Nephron progenitor cell (in vitro differentiated cells): ENCODE measurements around the gene PTGDS.

Experiments used
- DNase-seq: peaks from one replicate; pipeline ENCODE4 v3.0.0; 2021
- H3K27ac Mint-ChIP-seq: 2 replicates; pipeline ENCODE4 v1.8.0; 2021; ENCODE audit warnings: mild to moderate bottlenecking, moderate library complexity, mixed read lengths
- H3K27me3 Mint-ChIP-seq: 2 replicates; pipeline ENCODE4 v1.8.0; 2021; ENCODE audit warnings: mild to moderate bottlenecking, low read depth, mixed read lengths; ENCODE audit not compliant: poor library complexity
- H3K36me3 Mint-ChIP-seq: 2 replicates; pipeline ENCODE4 v1.8.0; 2021; ENCODE audit warnings: low read depth, mixed read lengths
- H3K4me1 Mint-ChIP-seq: 2 replicates; pipeline ENCODE4 v1.8.0; 2021; ENCODE audit warnings: mixed read lengths
- H3K4me3 Mint-ChIP-seq: 2 replicates; pipeline ENCODE4 v1.8.0; 2021; ENCODE audit warnings: mild to moderate bottlenecking, moderate library complexity, mixed read lengths
- H3K9me3 Mint-ChIP-seq: 2 replicates; pipeline ENCODE4 v1.8.0; 2021; ENCODE audit warnings: mild to moderate bottlenecking, moderate library complexity, mixed read lengths
- TF ChIP-seq, protein P1 (sequence below): fragments of 200-600 bp; sonication (generic); IDR thresholded peaks from 2 replicates; pipeline ENCODE4 v1.5.0; 2021; ENCODE audit warnings: antibody characterized with exemption

The PTGDS gene

DNA sequence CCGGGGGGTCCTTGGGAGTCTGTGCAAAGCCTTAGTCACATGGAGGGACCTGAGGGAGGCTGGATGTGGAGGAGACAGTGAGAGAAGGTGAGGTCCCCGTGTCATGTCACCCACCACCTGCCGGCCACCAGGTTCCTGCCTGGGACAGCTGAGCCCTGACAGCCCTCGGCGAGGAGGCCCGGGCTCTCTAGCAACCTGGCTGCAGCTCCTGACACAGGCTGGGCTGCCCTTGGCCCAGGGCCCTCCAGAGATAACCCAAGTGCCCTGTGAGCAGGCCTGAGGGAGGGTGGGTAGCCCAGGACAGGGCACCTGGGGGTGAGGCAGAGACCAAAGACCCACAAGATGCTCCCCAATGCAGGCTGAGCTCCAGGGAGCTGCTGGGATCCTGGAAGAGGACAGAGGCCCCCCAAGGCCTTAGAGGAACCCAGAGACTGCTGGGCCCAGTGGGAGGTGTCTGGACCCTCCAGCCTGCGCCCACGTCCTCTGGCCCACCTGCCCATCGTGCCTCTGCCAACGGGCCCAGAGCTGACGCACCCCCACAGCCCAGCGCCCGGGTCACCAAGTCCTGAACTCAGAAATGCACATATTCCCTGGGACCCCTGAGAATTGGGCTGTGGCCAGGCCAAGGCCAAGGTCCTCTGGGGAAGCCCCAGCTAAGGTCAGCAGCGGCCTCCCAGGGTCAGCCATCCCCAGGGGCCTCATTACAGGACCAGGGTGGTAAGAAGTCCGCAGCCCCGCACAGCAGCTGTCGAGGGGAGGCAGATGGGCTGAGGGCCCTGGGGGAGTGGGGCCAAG is 8.8 kb upstream of the PTGDS start:
- H3K4me3 Mint-ChIP-seq: no peak overlapping the region
- TF ChIP-seq, protein P1, sequence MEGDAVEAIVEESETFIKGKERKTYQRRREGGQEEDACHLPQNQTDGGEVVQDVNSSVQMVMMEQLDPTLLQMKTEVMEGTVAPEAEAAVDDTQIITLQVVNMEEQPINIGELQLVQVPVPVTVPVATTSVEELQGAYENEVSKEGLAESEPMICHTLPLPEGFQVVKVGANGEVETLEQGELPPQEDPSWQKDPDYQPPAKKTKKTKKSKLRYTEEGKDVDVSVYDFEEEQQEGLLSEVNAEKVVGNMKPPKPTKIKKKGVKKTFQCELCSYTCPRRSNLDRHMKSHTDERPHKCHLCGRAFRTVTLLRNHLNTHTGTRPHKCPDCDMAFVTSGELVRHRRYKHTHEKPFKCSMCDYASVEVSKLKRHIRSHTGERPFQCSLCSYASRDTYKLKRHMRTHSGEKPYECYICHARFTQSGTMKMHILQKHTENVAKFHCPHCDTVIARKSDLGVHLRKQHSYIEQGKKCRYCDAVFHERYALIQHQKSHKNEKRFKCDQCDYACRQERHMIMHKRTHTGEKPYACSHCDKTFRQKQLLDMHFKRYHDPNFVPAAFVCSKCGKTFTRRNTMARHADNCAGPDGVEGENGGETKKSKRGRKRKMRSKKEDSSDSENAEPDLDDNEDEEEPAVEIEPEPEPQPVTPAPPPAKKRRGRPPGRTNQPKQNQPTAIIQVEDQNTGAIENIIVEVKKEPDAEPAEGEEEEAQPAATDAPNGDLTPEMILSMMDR: no peak
- peaks cover 12% of the 10 kb centered on the region for H3K27me3 Mint-ChIP-seq
- H3K36me3 Mint-ChIP-seq: no peaks in the 10 kb centered on the region
- DNase-seq: no peak
- no peaks in the 10 kb centered on the region for H3K9me3 Mint-ChIP-seq
- H3K4me1 Mint-ChIP-seq: peaks cover 16% of the 10 kb centered on the region
- H3K27ac Mint-ChIP-seq: no peak overlapping the region

DNA sequence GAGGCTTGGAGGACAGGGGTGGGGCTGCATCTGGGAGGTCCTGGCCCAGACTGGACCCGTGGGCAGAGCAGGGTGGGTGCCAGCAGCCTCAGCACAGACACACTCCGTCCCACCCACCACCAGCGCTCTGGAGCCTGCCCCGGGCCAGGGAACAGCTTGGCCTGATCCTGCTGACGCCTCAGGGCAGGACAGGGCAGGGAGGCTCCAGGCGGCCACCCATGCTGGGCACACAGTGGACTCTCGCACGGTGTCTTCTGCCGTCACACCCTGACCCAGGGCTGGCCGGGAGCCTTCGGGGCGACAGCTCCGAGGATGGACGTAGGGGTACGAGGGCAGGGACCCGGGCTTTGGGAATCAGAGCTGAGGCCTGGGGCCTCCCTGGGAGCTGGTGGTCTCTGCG is 8.2 kb upstream of the PTGDS start:
- H3K4me3 Mint-ChIP-seq: no peak overlapping the region
- no peaks in the 10 kb centered on the region for H3K9me3 Mint-ChIP-seq
- H3K27ac Mint-ChIP-seq: no peak overlapping the region
- TF ChIP-seq, protein P1: no peak
- H3K27me3 Mint-ChIP-seq: peaks cover 17% of the 10 kb centered on the region
- peaks cover 16% of the 10 kb centered on the region for H3K4me1 Mint-ChIP-seq
- no peaks in the 10 kb centered on the region for H3K36me3 Mint-ChIP-seq
- DNase-seq: no peak

DNA sequence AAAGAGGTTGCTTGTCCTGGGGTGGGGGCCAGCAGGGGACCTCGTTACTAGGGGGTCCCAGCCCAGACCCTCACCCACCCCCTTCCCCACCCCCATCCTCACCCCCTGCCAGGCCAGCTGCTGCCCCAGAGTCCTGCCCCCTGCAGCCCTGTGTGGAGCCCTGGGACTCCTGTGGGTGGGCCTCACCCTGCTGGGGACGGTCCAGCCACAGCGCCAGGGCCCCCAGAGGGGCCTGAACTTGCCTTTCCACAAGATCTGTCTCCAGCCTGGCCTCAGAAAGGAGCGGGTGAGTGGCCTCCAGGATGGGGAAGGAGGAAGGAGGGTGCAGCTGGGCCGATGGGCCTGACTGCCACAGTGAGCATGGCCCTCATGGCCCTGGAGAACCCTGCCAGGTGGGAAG is 7.5 kb upstream of the PTGDS start:
- DNase-seq: no peak
- no peak overlapping the region for H3K27ac Mint-ChIP-seq
- no peak overlapping the region for H3K4me3 Mint-ChIP-seq
- no peaks in the 10 kb centered on the region for H3K36me3 Mint-ChIP-seq
- H3K4me1 Mint-ChIP-seq: peaks cover 12% of the 10 kb centered on the region
- H3K9me3 Mint-ChIP-seq: no peaks in the 10 kb centered on the region
- TF ChIP-seq, protein P1: no peak
- H3K27me3 Mint-ChIP-seq: peaks cover 21% of the 10 kb centered on the region

DNA sequence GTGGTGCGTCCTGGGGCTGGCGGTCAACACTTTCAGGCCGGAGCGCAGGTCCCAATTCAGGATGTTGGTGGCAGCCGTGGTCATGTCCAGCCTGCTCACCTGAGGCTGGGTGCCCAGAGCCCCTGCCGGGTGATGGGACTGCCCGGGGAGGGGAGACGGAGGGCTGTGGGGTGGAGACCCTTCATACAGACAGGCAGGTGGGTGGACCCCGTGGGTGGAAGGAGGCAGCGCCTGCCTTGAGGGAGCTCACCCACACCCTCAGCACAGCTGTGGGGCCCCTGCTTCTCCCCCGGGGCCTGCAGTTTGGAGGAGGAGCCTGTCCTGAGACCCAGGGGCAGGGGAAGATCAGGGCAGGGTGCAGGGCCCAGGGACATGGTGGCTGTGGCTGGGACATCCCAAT is 6.9 kb upstream of the PTGDS start:
- no peak for DNase-seq
- no peak overlapping the region for H3K27ac Mint-ChIP-seq
- H3K36me3 Mint-ChIP-seq: no peaks in the 10 kb centered on the region
- no peaks in the 10 kb centered on the region for H3K9me3 Mint-ChIP-seq
- peaks cover 13% of the 10 kb centered on the region for H3K4me1 Mint-ChIP-seq
- TF ChIP-seq, protein P1: no peak
- H3K4me3 Mint-ChIP-seq: no peak overlapping the region
- H3K27me3 Mint-ChIP-seq: peaks cover 22% of the 10 kb centered on the region

DNA sequence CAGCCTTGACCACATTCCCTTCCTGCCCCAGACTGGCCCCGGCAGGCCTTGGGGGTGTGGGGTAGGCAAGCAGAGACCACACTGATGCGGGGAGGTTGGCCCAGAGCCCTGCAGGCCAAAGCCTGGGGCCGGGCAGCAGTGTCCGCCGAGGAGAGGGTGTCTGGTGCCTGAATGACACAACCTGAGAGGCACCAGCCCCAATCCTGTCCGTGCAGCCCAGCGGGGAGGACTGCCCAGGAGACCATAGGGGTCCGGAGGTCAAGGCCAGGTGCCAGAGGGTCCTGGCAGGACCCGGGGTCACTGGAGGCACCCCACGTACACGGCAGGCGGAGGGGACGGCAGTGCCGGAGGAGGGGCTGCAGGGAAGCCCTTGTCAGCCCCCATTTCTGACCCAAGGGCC is 5.6 kb upstream of the PTGDS start:
- Mint-ChIP-seq H3K9me3 (no peaks in the 10 kb centered on the region), H3K4me1 (peaks cover 5% of the 10 kb centered on the region), H3K27ac (no peak overlapping the region), H3K4me3 (no peak overlapping the region), H3K27me3 (peaks cover 15% of the 10 kb centered on the region), H3K36me3 (no peaks in the 10 kb centered on the region)
- TF ChIP-seq, protein P1: no peak
- DNase-seq: no peak

DNA sequence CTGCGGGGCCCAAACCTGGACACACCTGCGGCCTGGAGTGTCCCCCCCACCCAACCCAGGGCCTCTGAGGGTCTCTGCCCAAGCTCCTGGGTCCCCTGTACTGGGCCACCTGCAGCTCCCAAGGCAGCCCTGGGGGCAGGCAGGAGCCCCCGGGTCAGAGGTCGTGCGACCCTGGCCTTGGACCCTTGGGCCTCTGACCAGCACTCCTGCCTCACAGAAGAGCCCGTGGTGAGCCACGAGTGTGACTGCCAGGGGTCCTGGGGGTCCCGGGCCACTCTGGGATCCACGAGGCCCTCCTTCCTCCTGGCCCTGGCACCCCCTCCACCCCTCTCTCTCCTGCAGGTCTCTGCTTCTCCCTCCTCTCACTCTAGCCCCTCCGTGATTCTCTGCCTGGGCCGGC is 5.0 kb upstream of the PTGDS start:
- H3K36me3 Mint-ChIP-seq: no peaks in the 10 kb centered on the region
- no peak overlapping the region for H3K27ac Mint-ChIP-seq
- H3K4me1 Mint-ChIP-seq: peaks cover 5% of the 10 kb centered on the region
- peaks cover 18% of the 10 kb centered on the region for H3K27me3 Mint-ChIP-seq
- TF ChIP-seq, protein P1: no peak
- no peak for DNase-seq
- H3K4me3 Mint-ChIP-seq: no peak overlapping the region
- H3K9me3 Mint-ChIP-seq: no peaks in the 10 kb centered on the region
